ENCODE data around the gene SPAG9. TPM values are rescaled to one million over a fixed set of nuclear protein-coding genes. Genes with fewer than 3 reads are reported as not detected.
A peak's percentile ranks its signal among the peaks of the same experiment; 100 is the strongest.
"Not testable (repeated sequence)": the region's sequence is repeated elsewhere in the genome, so short reads cannot be mapped to it uniquely, and the experiment has no call there.

SPAG9 gene
- total RNA-seq, 1 experiment from 2014 or later: 90.5 TPM

DNA sequence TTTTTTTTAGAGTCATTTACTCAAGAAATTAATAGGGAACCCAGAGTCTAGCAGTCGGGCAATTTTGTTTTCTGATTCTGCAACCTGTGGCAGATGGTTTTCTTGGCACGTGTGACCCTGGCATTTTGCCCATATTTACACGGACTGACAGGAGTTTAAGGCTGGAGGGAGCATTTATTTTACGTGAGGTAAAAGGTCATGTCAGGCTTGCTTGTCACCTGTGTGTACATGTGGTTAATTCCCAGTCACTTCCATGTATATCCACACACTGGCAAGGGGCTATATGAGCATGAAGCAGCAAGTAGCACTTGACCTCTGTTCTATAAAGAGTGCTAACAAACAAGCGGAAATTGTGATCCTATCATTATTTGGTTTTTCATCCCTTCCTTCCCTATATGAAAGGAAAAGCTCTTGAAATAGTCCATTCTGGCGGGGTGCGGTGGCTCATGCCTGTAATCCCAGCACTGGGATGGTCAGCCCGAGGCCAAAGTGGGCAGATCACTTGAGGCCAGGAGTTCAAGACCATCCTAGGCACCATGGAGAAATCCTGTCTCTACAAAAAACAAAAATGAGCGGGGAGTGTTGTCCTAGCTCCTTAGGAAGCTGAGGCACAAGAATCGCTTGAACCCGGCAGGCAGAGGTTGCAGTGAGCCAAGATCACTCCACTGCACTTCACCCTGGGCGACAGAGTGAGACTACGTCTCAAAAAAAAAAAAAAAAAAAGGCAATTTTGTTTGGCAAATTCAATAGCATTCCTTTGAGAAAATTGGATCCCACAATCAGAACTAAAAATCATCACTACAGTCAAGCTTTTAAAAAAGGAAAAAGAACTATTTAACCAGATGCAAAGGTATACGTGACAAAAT lies 2.1 kb downstream of the SPAG9 start:
- ChIA-PET CTCF (interaction anchor here (0.8 to 1.5 kb wide), 2 partner anchors 29 to 35 kb away, joined by 3 to 4 read pairs; partner anchors contain the start of gene NME1), POLR2A (ENCODE audit: unreplicated experiment) (no interaction called here)
- DNase-seq: peak; percentile 37
- peaks cover 4% of the 10 kb centered on the region for H3F3A ChIP-seq (ENCODE audit: low read length, unreplicated experiment)
- H2AFZ ChIP-seq (ENCODE audit: low read length): no peak overlapping the region
- BruUV-seq (replicated peaks): no TSS peak
- H3K9ac ChIP-seq (ENCODE audit: low read length): peak overlapping the region; percentile 93; the same call in 1 of the 2 replicates
- peaks cover 35% of the 10 kb centered on the region for H3K4me1 ChIP-seq (ENCODE audit: insufficient read depth, low read length)
- H3K4me2 ChIP-seq (ENCODE audit: low read length): peak overlapping the region; percentile 95
- TF ChIP-seq EZH2 (IDR thresholded peaks at IDR 0.05; ENCODE audit: low read length, unreplicated experiment) (no peak), EZH2phosphoT487 (IDR thresholded peaks at IDR 0.05; ENCODE audit: borderline replicate concordance, low read length) (no peak)
- TF ChIP-seq, protein P1, sequence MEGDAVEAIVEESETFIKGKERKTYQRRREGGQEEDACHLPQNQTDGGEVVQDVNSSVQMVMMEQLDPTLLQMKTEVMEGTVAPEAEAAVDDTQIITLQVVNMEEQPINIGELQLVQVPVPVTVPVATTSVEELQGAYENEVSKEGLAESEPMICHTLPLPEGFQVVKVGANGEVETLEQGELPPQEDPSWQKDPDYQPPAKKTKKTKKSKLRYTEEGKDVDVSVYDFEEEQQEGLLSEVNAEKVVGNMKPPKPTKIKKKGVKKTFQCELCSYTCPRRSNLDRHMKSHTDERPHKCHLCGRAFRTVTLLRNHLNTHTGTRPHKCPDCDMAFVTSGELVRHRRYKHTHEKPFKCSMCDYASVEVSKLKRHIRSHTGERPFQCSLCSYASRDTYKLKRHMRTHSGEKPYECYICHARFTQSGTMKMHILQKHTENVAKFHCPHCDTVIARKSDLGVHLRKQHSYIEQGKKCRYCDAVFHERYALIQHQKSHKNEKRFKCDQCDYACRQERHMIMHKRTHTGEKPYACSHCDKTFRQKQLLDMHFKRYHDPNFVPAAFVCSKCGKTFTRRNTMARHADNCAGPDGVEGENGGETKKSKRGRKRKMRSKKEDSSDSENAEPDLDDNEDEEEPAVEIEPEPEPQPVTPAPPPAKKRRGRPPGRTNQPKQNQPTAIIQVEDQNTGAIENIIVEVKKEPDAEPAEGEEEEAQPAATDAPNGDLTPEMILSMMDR (conservative IDR thresholded peaks at IDR 0.05; ENCODE audit: low read depth, low read length): no peak
- intact Hi-C loops (cut with micrococcal nuclease): loop anchor here (1.0 kb wide), 1 partner anchor 117 kb away; no protein-coding TSS in a partner anchor
- H3K9me2 ChIP-seq (replicated peaks; ENCODE audit: low read length): no peaks in the 10 kb centered on the region
- peaks cover 53% of the 10 kb centered on the region for H4K20me1 ChIP-seq (ENCODE audit: low read length)
- peaks cover 70% of the 10 kb centered on the region for H3K79me2 ChIP-seq (ENCODE audit: low read length)
- no peak overlapping the region for H3K27ac ChIP-seq (ENCODE audit: low read length)
- no peak for ATAC-seq
- H3K36me3 ChIP-seq (ENCODE audit: low read depth, low read length): no peaks in the 10 kb centered on the region
- no peaks in the 10 kb centered on the region for H3K27me3 ChIP-seq (ENCODE audit: low read length)
- H3K4me3 ChIP-seq (ENCODE audit: low read length): peak overlapping the region; percentile 98
- H3K9me3 ChIP-seq (ENCODE audit: low read length): no peaks in the 10 kb centered on the region

DNA sequence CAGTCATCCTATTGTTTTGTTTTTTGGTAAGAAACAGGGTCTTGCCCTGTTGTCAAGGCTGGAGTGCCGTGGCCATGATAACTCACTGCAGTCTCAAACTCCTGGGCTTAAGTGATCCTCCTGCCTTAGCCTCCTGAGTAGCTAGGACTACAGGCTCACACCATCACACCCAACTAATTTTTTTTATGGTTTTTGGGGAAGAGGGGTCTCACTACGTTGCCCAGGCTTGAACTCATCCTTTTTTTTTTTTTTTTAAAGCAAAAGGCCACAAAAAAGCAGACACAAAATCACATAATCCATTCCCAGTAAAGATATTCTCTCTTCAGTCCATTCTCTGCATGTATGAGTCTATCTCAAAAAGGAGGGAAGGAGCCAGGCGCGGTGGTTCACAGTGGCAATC lies 5.5 kb downstream of the SPAG9 start:
- H3K36me3 ChIP-seq (ENCODE audit: low read depth, low read length): no peaks in the 10 kb centered on the region
- peaks cover 100% of the 10 kb centered on the region for H3K79me2 ChIP-seq (ENCODE audit: low read length)
- no peaks in the 10 kb centered on the region for H3K9me3 ChIP-seq (ENCODE audit: low read length)
- ATAC-seq (no peak), DNase-seq (no peak)
- BruUV-seq (replicated peaks): no TSS peak
- TF ChIP-seq EZH2phosphoT487 (IDR thresholded peaks at IDR 0.05; ENCODE audit: borderline replicate concordance, low read length) (no peak), EZH2 (IDR thresholded peaks at IDR 0.05; ENCODE audit: low read length, unreplicated experiment) (no peak)
- TF ChIP-seq, protein P1 (conservative IDR thresholded peaks at IDR 0.05; ENCODE audit: low read depth, low read length): no peak
- H3K4me1 ChIP-seq (ENCODE audit: insufficient read depth, low read length): peaks cover 15% of the 10 kb centered on the region
- H3K27me3 ChIP-seq (ENCODE audit: low read length): no peaks in the 10 kb centered on the region
- intact Hi-C loops (cut with micrococcal nuclease): no loop called here
- no peak overlapping the region for H3K9ac ChIP-seq (ENCODE audit: low read length)
- H4K20me1 ChIP-seq (ENCODE audit: low read length): peaks cover 58% of the 10 kb centered on the region
- no peak overlapping the region for H2AFZ ChIP-seq (ENCODE audit: low read length)
- ChIA-PET POLR2A (ENCODE audit: unreplicated experiment) (interaction anchor here (0.7 kb wide), 1 partner anchor 741 kb away, joined by 12 read pairs; no protein-coding TSS in a partner anchor), CTCF (interaction anchor here (0.7 kb wide), 1 partner anchor 114 kb away, joined by 3 read pairs; no protein-coding TSS in a partner anchor)
- H3K4me3 ChIP-seq (ENCODE audit: low read length): no peak overlapping the region
- no peak overlapping the region for H3K27ac ChIP-seq (ENCODE audit: low read length)
- H3K9me2 ChIP-seq (replicated peaks; ENCODE audit: low read length): no peaks in the 10 kb centered on the region
- no peaks in the 10 kb centered on the region for H3F3A ChIP-seq (ENCODE audit: low read length, unreplicated experiment)
- no peak overlapping the region for H3K4me2 ChIP-seq (ENCODE audit: low read length)

DNA sequence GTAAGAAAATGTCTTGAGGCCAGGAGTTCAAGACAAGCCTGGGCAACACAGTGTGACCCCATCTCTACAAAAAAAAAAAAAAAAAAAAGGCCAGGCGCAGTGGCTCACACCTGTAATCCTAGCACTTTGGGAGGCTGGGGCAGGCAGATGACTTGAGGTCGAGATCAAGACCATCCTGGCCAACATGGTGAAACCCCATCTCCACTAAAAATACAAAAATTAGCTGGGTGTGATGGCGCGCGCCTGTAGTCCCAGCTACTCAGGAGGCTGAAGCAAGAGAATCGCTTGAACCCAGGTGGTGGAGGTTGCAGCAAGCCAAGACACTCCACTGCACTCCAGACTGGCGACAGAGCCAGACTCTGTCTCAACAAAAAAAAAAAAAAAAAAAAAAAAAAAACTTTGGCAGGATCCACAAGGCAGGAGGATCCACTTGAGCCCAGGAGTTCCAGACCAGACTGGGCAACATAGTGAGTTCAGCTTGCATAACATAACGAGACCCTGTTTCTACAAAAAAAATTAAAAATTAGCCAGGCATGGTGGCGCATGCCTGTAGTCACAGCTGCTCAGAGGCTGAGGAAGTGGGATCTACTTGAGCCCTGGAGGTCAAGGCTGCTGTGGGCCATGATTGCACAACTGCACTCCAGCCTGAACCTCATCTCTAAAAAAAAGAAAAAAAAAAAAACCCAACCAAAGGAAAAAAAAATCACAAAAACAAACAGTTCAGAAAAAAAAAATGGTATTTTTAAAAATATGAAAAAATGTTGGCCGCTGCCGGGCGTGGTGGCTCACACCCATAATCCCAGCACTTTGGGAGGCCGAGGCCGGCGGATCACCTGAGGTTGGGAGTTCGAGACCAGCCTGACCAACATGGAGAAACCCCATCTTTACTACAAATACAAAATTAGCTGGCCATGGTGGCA lies 8.1 kb downstream of the SPAG9 start:
- H2AFZ ChIP-seq (ENCODE audit: low read length); H3K4me2 ChIP-seq (ENCODE audit: low read length); H3F3A ChIP-seq (ENCODE audit: low read length, unreplicated experiment); H3K27ac ChIP-seq (ENCODE audit: low read length); H3K27me3 ChIP-seq (ENCODE audit: low read length); H3K9ac ChIP-seq (ENCODE audit: low read length); ATAC-seq; H3K9me3 ChIP-seq (ENCODE audit: low read length); H3K36me3 ChIP-seq (ENCODE audit: low read depth, low read length); POLR2A ChIA-PET (ENCODE audit: unreplicated experiment); H3K4me1 ChIP-seq (ENCODE audit: insufficient read depth, low read length); H3K9me2 ChIP-seq (replicated peaks; ENCODE audit: low read length); intact Hi-C loops (cut with micrococcal nuclease); CTCF ChIA-PET; H3K4me3 ChIP-seq (ENCODE audit: low read length); DNase-seq; BruUV-seq (replicated peaks): not testable (repeated sequence)
- Histone ChIP-seq H3K79me2 (ENCODE audit: low read length) (peaks cover 99% of the 10 kb centered on the region), H4K20me1 (ENCODE audit: low read length) (peaks cover 41% of the 10 kb centered on the region)
